Endometrial microvascular endothelial cells (primary cell): ENCODE data around the gene DNAH5. TPM values are rescaled to one million over a fixed set of nuclear protein-coding genes. Genes with fewer than 3 reads are reported as not detected.

ENCODE experiments used
- in situ Hi-C: cut with HindIII; loops from 2 replicates; pipeline ENCODE4 v1.10.0; 2017; ENCODE audit warnings: low sequenced_read_pairs, low pct_unique_long_range_greater_than_20kb; ENCODE audit errors: inconsistent ontology term
- total RNA-seq: library from RNA; depleted of rRNA; stranded (reverse); fragments of >200 nt; gene quantifications from one replicate; pipeline ENCODE4 v1.2.3, GENCODE V29; 2015; ENCODE audit errors: inconsistent ontology term

DNAH5 gene, protein sequence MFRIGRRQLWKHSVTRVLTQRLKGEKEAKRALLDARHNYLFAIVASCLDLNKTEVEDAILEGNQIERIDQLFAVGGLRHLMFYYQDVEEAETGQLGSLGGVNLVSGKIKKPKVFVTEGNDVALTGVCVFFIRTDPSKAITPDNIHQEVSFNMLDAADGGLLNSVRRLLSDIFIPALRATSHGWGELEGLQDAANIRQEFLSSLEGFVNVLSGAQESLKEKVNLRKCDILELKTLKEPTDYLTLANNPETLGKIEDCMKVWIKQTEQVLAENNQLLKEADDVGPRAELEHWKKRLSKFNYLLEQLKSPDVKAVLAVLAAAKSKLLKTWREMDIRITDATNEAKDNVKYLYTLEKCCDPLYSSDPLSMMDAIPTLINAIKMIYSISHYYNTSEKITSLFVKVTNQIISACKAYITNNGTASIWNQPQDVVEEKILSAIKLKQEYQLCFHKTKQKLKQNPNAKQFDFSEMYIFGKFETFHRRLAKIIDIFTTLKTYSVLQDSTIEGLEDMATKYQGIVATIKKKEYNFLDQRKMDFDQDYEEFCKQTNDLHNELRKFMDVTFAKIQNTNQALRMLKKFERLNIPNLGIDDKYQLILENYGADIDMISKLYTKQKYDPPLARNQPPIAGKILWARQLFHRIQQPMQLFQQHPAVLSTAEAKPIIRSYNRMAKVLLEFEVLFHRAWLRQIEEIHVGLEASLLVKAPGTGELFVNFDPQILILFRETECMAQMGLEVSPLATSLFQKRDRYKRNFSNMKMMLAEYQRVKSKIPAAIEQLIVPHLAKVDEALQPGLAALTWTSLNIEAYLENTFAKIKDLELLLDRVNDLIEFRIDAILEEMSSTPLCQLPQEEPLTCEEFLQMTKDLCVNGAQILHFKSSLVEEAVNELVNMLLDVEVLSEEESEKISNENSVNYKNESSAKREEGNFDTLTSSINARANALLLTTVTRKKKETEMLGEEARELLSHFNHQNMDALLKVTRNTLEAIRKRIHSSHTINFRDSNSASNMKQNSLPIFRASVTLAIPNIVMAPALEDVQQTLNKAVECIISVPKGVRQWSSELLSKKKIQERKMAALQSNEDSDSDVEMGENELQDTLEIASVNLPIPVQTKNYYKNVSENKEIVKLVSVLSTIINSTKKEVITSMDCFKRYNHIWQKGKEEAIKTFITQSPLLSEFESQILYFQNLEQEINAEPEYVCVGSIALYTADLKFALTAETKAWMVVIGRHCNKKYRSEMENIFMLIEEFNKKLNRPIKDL (N-terminal part only)
- 1.0 TPM for total RNA-seq

DNA sequence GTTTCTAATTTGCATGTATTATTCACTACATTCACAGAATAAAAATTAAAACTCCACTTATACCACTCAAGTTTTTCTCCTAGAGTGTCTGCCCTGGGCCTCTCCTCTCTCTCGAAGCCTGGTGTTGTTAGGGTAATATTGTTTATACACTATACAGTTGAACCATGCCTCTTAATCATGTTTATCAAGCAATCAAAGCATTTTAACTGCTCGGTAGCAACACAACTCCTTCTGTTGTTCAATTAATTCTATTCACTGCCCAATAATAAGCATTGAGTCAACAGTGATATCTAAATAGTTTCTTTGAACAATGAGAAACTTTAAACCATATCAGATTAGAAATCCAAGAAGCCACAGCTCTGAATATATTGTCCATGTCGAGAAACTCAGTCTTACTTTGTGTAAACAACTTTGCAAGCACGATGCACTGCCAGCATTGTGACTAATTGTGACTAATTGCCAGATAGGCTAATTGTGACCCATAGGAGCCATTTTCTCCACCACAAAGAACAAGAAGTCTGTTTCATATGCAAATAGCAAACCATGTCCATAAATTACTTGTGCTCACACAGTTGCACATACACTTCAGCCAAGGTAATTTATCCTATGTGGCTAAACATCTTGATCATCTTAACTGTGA lies at the start of gene DNAH5:
TSS of gene DNAH5 (minus strand) at position 129 of the 640 bp plus-strand sequence. CDS start 250 bp downstream, outside the sequence.
- in situ Hi-C loops = no loop called here

GRCh38 chr5:13993926-13994325 lies 49.4 kb upstream of the DNAH5 start:
- in situ Hi-C loops = loop anchor here (10.0 to 25.0 kb wide), 4 partner anchors 111 to 643 kb away; no protein-coding TSS in a partner anchor

DNA sequence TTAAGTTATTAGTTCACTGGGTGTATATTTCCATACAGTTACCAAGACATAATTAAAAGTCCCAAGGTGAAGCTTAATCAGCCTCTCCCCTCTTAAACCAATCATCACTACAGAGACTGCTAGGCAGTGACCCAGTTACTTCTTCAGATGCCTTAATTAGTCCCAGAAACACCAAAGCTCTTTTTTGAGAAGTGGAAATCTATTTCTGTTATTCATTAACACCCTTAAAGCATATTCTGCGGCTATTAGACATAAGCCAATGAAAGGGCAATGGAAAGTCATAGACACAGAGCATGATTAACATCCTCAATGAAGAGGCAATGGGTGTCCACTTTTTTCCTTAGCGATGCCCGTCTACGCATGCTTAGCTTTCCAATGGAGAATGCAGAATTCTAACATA lies 48.3 kb upstream of the DNAH5 start:
- in situ Hi-C loops = loop anchor here (10.0 to 25.0 kb wide), 4 partner anchors 112 to 645 kb away; no protein-coding TSS in a partner anchor

DNA sequence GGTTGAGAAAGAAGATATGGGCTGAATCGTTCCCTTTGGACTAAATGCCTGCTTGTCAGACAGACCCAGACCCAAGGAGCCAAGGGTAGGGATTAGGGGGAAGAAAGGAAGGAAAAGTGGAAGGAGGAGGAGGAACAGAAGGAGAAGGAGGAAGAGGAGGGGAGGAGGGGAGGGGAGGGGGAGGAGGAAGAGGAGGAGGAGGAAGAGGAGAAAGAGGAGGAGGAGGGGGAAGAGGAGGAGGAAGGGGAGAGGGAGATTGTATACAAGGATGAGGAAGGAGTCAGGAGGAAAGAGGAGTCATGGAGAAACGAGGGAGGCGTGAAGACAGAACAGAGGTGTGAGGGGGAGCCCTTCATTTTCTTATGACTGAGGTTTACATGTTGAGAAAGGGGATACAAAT lies 46.9 kb upstream of the DNAH5 start:
- in situ Hi-C loops = loop anchor here (10.0 to 25.0 kb wide), 4 partner anchors 113 to 646 kb away; no protein-coding TSS in a partner anchor

DNA sequence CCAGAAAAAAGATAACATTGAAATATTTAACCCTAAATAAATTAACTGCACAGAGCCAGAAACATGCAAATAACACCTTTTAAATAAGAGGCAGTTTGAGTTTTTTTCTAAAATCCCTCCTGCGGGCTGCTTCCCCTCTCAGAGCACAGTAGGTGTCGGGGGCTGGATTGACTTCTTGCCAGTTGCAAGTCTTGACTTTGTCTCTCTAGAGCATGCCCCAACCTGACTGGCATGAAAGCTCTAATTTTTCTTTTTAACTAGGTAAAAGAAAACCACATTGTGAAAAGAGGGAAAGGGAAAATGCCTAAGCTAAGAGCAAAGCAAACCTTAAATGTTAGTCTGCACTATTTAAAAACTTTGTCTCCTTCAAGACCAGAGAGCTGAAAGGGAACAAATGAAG lies 46.4 kb upstream of the DNAH5 start:
- in situ Hi-C loops = loop anchor here (10.0 to 25.0 kb wide), 4 partner anchors 114 to 646 kb away; no protein-coding TSS in a partner anchor

DNA sequence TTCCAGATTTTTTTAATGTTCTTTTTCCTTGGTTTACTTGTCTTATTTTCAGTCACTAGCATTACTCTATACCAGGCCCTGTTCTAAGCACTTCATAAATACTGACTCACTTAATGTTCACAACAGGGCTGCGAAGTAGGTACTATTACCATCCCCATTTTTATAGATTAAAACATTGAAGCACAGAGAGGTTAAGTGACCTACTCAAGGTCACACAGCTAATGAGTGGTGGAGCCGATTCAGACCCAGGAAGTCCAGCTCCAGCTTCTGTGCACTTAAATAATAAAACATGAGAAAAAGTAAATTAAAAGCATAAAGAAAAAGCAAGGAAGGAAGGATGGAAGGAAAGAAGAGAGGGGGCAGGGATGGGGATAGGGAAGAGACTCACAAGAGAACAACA lies 45.3 kb upstream of the DNAH5 start:
- in situ Hi-C loops = loop anchor here (10.0 to 25.0 kb wide), 4 partner anchors 115 to 647 kb away; no protein-coding TSS in a partner anchor

- in situ Hi-C loops = loop anchor here (25.0 kb wide), 3 partner anchors 299 to 649 kb away; no protein-coding TSS in a partner anchor
These were observed 43.5 kb upstream of the DNAH5 start for GRCh38 chr5:13987843-13988464.

GRCh38 chr5:13985731-13986418 lies 41.4 kb upstream of the DNAH5 start:
- in situ Hi-C loops = loop anchor here (25.0 kb wide), 3 partner anchors 301 to 651 kb away; no protein-coding TSS in a partner anchor

DNA sequence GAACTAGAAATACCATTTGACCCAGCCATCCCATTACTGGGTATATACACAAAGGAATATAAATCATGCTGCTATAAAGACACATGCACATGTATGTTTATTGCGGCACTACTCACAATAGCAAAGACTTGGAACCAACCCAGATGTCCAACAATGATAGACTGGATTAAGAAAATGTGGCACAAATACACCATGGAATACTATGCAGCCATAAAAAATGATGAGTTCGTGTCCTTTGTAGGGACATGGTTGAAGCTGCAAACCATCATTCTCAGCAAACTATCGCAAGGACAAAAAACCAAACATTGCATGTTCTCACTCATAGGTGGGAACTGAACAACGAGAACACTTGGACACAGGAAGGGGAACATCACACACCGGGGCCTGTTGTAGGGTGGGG lies 40.4 kb upstream of the DNAH5 start:
- in situ Hi-C loops = loop anchor here (25.0 kb wide), 3 partner anchors 302 to 652 kb away; no protein-coding TSS in a partner anchor

DNA sequence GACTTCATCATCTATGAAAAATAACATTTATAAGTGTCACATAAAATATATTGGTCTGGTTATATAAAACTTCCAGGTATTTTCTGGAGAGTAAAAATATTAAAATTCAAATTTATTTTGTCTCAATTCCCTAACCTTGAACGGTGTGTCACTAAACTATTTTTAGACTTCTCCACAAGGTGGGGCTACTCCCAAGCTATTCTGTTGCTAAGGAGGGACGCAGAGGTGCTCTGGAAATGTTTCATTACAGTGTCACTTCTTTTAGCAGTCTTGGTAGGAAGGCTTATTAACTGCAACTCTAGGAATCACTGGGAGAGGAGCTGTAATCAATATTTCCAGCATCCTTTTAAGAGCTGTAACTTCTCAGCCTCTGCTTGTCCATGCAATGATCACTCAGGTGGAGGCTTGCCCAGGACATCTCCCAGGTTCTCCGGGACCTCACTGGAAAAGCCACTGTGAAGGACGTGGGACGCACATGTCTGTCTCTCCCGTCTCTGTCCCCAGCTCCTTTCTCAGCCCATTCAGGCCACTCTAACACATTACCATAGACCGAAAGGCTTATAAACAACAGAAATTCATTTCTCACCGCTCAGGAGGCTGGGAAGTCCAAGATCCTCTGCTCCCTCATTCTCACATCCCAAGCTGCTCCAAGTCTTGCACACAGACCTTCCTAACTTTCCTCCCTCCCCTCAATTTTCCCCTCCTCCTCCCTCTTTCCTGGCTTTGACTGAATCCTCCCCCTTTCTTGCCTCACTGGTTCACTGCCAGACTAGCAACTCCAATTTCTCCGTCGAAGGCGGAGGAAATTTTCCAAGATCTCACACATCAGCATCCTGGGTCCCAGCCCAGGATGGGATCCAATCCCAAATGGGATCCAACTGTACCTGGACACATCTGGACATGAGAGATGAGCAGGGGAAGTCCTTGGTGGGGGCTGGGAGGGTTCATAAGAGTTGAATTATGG lies 32.7 kb upstream of the DNAH5 start:
- in situ Hi-C loops = loop anchor here (25.0 kb wide), 3 partner anchors 310 to 660 kb away; no protein-coding TSS in a partner anchor

- in situ Hi-C loops = loop anchor here (25.0 kb wide), 3 partner anchors 311 to 661 kb away; no protein-coding TSS in a partner anchor
These were observed 31.7 kb upstream of the DNAH5 start for GRCh38 chr5:13976223-13976622.

DNA sequence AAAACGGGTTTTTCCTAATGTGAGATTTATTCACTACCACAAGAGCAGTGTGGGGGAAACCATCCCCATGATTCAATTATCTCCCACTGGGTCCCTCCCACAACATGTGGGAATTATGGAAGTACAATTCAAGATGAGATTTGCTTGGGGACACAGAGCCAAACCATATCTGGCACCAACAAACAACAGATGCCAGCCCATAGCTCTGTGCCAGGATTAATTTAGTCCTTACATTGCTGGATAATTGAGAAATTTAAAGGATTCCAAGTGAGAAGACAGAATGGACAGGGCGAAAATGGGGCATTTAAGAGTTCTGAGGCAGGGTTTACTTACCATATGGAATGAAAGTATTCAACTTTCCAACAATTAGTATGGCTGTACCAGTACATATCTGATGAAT lies 30.8 kb upstream of the DNAH5 start:
- in situ Hi-C loops = loop anchor here (25.0 kb wide), 3 partner anchors 312 to 662 kb away; no protein-coding TSS in a partner anchor

- in situ Hi-C loops = no loop called here
These were observed 29.2 kb upstream of the DNAH5 start for GRCh38 chr5:13973724-13974123.

DNA sequence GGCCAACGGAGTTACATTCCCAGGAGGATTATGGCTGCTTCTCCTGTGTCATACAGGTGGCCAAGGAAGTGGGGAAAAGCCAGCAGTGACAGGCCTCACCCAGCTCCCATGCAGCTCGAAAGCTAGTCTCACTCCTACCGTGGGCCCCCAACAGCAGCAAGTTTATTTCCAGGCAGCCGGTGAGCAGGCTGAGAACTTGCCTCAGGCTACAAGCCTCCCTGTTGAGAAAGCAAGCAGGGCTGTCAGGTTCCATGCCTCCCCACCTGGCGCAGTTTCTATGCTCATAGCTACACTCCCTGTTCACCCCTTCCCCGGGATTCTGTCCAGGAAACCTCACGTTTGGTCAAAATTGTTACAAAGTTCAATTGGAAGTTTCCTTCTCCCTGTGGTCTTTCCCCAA lies 27.5 kb upstream of the DNAH5 start:
- in situ Hi-C loops = no loop called here

DNA sequence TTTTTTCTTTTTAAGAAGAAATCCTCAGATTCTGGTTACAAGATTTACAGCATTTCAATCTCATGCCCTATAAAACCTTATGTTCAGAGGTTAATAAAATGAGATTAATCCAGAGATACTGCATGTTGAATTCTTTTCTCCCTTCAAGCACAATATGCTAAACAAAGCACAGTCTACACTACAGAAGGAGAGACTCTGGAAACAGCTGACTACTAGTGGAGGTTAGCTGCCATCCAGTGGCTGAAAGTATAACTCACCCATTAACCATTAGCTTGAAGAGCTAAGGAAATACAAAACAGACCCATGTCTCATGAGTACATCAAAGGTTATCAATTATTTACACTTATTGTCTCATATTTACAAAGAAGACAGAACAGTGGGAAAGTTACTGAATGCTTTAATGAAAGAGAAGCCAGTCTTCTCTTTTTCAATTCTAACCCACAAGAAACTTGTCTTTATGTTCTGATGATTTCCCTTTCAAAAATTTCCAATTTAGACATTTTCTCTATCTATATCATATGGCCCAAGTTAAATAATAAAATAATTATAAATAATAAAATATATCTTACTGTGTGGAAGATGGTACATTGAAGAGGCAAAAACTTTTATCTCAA lies 12.7 kb upstream of the DNAH5 start:
- in situ Hi-C loops = no loop called here
